GM19452 (cell line): ENCODE data around the gene CNPY4.
"Not testable (repeated sequence)": the region's sequence is repeated elsewhere in the genome, so short reads cannot be mapped to it uniquely, and the experiment has no call there.

Experiments used
- ATAC-seq: cut with Tn5 transposase; IDR thresholded peaks from one replicate; pipeline ENCODE4 v1.9.1; 2021; ENCODE audit not compliant: unreplicated experiment

CNPY4 gene

GRCh38 chr7:100146350-100146749, 26.9 kb downstream of the CNPY4 start:
- not testable (repeated sequence) for ATAC-seq

- no peak for ATAC-seq
Measured at GRCh38 chr7:100147278-100147677, 27.8 kb downstream of the CNPY4 start.

- no peak for ATAC-seq
Measured at GRCh38 chr7:100148225-100148558, 28.8 kb downstream of the CNPY4 start.

- peak; percentile 97 for ATAC-seq
Measured at GRCh38 chr7:100148559-100149328, 29.3 kb downstream of the CNPY4 start, which contains the start of gene LAMTOR4. LAMTOR4 (plus strand) TSS chr7:100148918; CDS start chr7:100148973, 55 bp downstream.

- ATAC-seq = no peak
Measured at GRCh38 chr7:100152404-100152803, 33.0 kb downstream of the CNPY4 start.

GRCh38 chr7:100152937-100153666, 33.7 kb downstream of the CNPY4 start:
- no peak for ATAC-seq

GRCh38 chr7:100153708-100154535, 34.5 kb downstream of the CNPY4 start:
- ATAC-seq = no peak

- no peak for ATAC-seq
Measured at GRCh38 chr7:100154651-100155491, 35.4 kb downstream of the CNPY4 start.

GRCh38 chr7:100155553-100156317, 36.3 kb downstream of the CNPY4 start:
- ATAC-seq = no peak

GRCh38 chr7:100156331-100157068, 37.1 kb downstream of the CNPY4 start:
- no peak for ATAC-seq

GRCh38 chr7:100157069-100157333, 37.6 kb downstream of the CNPY4 start:
- no peak for ATAC-seq

- ATAC-seq = no peak
Measured at GRCh38 chr7:100157334-100158228, 38.1 kb downstream of the CNPY4 start.

GRCh38 chr7:100158229-100159098, 39.0 kb downstream of the CNPY4 start, which contains the start of gene TRAPPC14:
TRAPPC14 (minus strand) TSS chr7:100158723; CDS start chr7:100158499, 224 bp downstream.
- peak; percentile 82 for ATAC-seq

- ATAC-seq = no peak
Measured at GRCh38 chr7:100159099-100159623, 39.7 kb downstream of the CNPY4 start.

- ATAC-seq = no peak
Measured at GRCh38 chr7:100160067-100160466, 40.6 kb downstream of the CNPY4 start.

- no peak for ATAC-seq
Measured at GRCh38 chr7:100163006-100163531, 43.6 kb downstream of the CNPY4 start.

GRCh38 chr7:100163871-100164270, 44.4 kb downstream of the CNPY4 start:
- no peak for ATAC-seq
